WTC11 (cell line): ENCODE measurements around the gene MTCP1. TPM values are rescaled to one million over a fixed set of nuclear protein-coding genes. Genes with fewer than 3 reads are reported as not detected.

ENCODE experiments used
- ATAC-seq: fragments of 200-7000 bp; cut with Tn5 transposase; 2 replicates; pipeline ENCODE4 v1.10.0; 2021; ENCODE audit warnings: mild to moderate bottlenecking, moderate library complexity
- CTCF ChIA-PET: fragments of 300-600 bp; sonication (Branson Sonifier 250); formaldehyde crosslinking; loops from one replicate; lab custom pipeline; 2021; ENCODE audit warnings: antibody characterized with exemption; lab: Charles Lee
- POLR2A ChIA-PET: fragments of 350-600 bp; sonication (Branson Sonifier 250); formaldehyde crosslinking; loops from one replicate; lab custom pipeline; 2021; ENCODE audit warnings: antibody characterized with exemption; lab: Charles Lee
- DNase-seq: peaks from one replicate; pipeline ENCODE4 v3.0.0; 2021; ENCODE audit warnings: low spot score
- H3K27ac Mint-ChIP-seq: 2 replicates; pipeline ENCODE4 v1.8.0; 2021; ENCODE audit warnings: mixed read lengths
- H3K27me3 Mint-ChIP-seq: 2 replicates; pipeline ENCODE4 v1.8.0; 2021; ENCODE audit warnings: low read depth, mild to moderate bottlenecking, moderate library complexity, mixed read lengths
- H3K36me3 Mint-ChIP-seq: 2 replicates; pipeline ENCODE4 v1.8.0; 2021; ENCODE audit warnings: mixed read lengths
- H3K4me1 Mint-ChIP-seq: 2 replicates; pipeline ENCODE4 v1.8.0; 2022; ENCODE audit warnings: mixed read lengths
- H3K4me3 Mint-ChIP-seq: 2 replicates; pipeline ENCODE4 v1.8.0; 2021; ENCODE audit warnings: mild to moderate bottlenecking, moderate library complexity, mixed read lengths
- H3K9me3 Mint-ChIP-seq: 2 replicates; pipeline ENCODE4 v1.8.0; 2021; ENCODE audit warnings: mixed read lengths
- CBFB ChIP-seq: sonication (generic); formaldehyde crosslinking; IDR thresholded peaks from 2 replicates; pipeline ENCODE4 v1.8.1; 2022; ENCODE audit warnings: mild to moderate bottlenecking, low read depth, missing genetic modification reagents
- ELF4 ChIP-seq: sonication (generic); formaldehyde crosslinking; IDR thresholded peaks from 2 replicates; pipeline ENCODE4 v1.8.1; 2022; ENCODE audit warnings: low read depth, mild to moderate bottlenecking, moderate library complexity, missing genetic modification reagents
- FOXJ3 ChIP-seq: sonication (generic); formaldehyde crosslinking; IDR thresholded peaks from 2 replicates; pipeline ENCODE4 v1.9.0; 2021; ENCODE audit warnings: missing genetic modification reagents, mild to moderate bottlenecking, borderline replicate concordance
- FOXP1 ChIP-seq: sonication (generic); formaldehyde crosslinking; IDR thresholded peaks from 2 replicates; pipeline ENCODE4 v1.8.0; 2022; ENCODE audit warnings: missing genetic modification reagents, mild to moderate bottlenecking, moderate library complexity, borderline replicate concordance
- GABPB1 ChIP-seq: sonication (generic); formaldehyde crosslinking; IDR thresholded peaks from 2 replicates; pipeline ENCODE4 v1.8.1; 2023; ENCODE audit warnings: mild to moderate bottlenecking, missing genetic modification reagents
- IRF2 ChIP-seq: sonication (generic); formaldehyde crosslinking; IDR thresholded peaks from 2 replicates; pipeline ENCODE4 v1.8.0; 2022; ENCODE audit warnings: low read depth, missing genetic modification reagents, borderline replicate concordance
- MYBL2 ChIP-seq: sonication (generic); formaldehyde crosslinking; IDR thresholded peaks from 2 replicates; pipeline ENCODE4 v1.8.1; 2023; ENCODE audit warnings: mild to moderate bottlenecking, moderate library complexity, missing genetic modification reagents
- NFE2L1 ChIP-seq: sonication (generic); formaldehyde crosslinking; IDR thresholded peaks from 2 replicates; pipeline ENCODE4 v1.8.1; 2023; ENCODE audit warnings: missing genetic modification reagents
- NFYB ChIP-seq: sonication (generic); formaldehyde crosslinking; conservative IDR thresholded peaks from 2 replicates; pipeline ENCODE4 v1.8.0; 2022; ENCODE audit warnings: low read depth, missing genetic modification reagents
- OVOL2 ChIP-seq: fragments of 250-450 bp; sonication (Bioruptor Pico); IDR thresholded peaks from 2 replicates; pipeline ENCODE4 v1.9.0; 2021; ENCODE audit warnings: mild to moderate bottlenecking, borderline replicate concordance
- SMAD4 ChIP-seq: sonication (generic); formaldehyde crosslinking; IDR thresholded peaks from 2 replicates; pipeline ENCODE4 v1.8.0; 2022; ENCODE audit warnings: mild to moderate bottlenecking, missing genetic modification reagents
- ZNF121 ChIP-seq: sonication (generic); formaldehyde crosslinking; IDR thresholded peaks from 2 replicates; pipeline ENCODE4 v1.8.0; 2023; ENCODE audit warnings: missing genetic modification reagents
- ZNF671 ChIP-seq: fragments of 250-450 bp; sonication (Bioruptor Pico); IDR thresholded peaks from 2 replicates; pipeline ENCODE4 v1.8.0; 2021; ENCODE audit warnings: mild to moderate bottlenecking
- total RNA-seq: library from RNA; stranded (reverse); gene quantifications from 3 replicates; pipeline ENCODE4 v1.2.3, GENCODE V29; 2021
- TF ChIP-seq, protein P1 (sequence below): sonication (generic); formaldehyde crosslinking; IDR thresholded peaks from 2 replicates; pipeline ENCODE4 v1.8.0; 2023; ENCODE audit warnings: missing genetic modification reagents, mild to moderate bottlenecking, borderline replicate concordance
- TF ChIP-seq, protein P2 (sequence below): sonication (generic); formaldehyde crosslinking; IDR thresholded peaks from 2 replicates; pipeline ENCODE4 v1.8.1; 2023; ENCODE audit warnings: mild to moderate bottlenecking, moderate library complexity, missing genetic modification reagents
- TF ChIP-seq, protein P3 (sequence below): sonication (generic); formaldehyde crosslinking; IDR thresholded peaks from 2 replicates; pipeline ENCODE4 v1.8.1; 2023; ENCODE audit warnings: mild to moderate bottlenecking, missing genetic modification reagents
- TF ChIP-seq, protein P4 (sequence below): sonication (generic); formaldehyde crosslinking; IDR thresholded peaks from 2 replicates; pipeline ENCODE4 v1.8.1; 2023; ENCODE audit warnings: mild to moderate bottlenecking, missing genetic modification reagents, moderate library complexity
- TF ChIP-seq, protein P5 (sequence below): sonication (generic); formaldehyde crosslinking; IDR thresholded peaks from 2 replicates; pipeline ENCODE4 v1.8.0; 2022; ENCODE audit warnings: mild to moderate bottlenecking, missing genetic modification reagents
- TF ChIP-seq, protein P6 (sequence below): sonication (generic); formaldehyde crosslinking; IDR thresholded peaks from 2 replicates; pipeline ENCODE4 v1.8.1; 2022; ENCODE audit warnings: missing genetic modification reagents, borderline replicate concordance
- TF ChIP-seq, protein P7 (sequence below): sonication (generic); formaldehyde crosslinking; IDR thresholded peaks from 2 replicates; pipeline ENCODE4 v1.8.0; 2022; ENCODE audit warnings: mild to moderate bottlenecking, missing genetic modification reagents

Gene MTCP1
- total RNA-seq, 1 experiment from 2014 or later: 12.8 TPM

DNA sequence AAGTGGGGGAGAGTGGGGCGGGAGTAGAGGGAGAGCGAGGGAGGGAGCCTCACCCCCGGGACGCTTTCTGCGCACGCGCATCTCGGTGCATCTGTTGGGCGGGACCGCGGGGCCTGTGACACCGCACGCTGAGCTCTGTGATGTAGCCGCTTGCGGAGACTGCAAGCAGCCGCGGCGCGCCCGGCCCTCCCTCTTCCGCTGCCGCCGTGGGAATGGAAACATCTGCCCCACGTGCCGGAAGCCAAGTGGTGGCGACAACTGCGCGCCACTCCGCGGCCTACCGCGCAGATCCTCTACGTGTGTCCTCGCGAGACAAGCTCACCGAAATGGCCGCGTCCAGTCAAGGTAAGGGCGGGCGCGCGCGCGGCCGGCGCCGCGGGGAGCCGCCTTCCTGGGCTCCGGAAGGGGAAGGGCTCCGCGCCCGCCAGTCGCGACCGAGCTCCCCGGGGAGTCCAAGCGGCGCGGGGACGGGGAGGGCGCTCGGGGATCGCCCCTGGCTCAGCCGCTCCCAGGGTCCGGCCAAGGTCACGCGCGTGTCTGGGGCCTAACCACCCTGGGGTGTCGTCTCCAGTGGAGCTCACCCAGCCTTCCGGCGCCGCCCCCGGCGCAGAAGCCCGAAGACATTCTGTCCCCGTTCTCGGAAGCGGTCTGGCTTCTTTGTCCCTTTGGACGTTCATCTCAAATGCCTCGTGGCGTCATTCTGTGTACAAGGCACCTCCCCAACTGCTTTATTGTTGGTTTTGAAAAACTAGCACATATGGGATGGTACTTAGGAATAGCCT is 44.0 kb downstream of the MTCP1 start, which contains the start of gene FUNDC2 (continued):
- TF ChIP-seq, protein P1, sequence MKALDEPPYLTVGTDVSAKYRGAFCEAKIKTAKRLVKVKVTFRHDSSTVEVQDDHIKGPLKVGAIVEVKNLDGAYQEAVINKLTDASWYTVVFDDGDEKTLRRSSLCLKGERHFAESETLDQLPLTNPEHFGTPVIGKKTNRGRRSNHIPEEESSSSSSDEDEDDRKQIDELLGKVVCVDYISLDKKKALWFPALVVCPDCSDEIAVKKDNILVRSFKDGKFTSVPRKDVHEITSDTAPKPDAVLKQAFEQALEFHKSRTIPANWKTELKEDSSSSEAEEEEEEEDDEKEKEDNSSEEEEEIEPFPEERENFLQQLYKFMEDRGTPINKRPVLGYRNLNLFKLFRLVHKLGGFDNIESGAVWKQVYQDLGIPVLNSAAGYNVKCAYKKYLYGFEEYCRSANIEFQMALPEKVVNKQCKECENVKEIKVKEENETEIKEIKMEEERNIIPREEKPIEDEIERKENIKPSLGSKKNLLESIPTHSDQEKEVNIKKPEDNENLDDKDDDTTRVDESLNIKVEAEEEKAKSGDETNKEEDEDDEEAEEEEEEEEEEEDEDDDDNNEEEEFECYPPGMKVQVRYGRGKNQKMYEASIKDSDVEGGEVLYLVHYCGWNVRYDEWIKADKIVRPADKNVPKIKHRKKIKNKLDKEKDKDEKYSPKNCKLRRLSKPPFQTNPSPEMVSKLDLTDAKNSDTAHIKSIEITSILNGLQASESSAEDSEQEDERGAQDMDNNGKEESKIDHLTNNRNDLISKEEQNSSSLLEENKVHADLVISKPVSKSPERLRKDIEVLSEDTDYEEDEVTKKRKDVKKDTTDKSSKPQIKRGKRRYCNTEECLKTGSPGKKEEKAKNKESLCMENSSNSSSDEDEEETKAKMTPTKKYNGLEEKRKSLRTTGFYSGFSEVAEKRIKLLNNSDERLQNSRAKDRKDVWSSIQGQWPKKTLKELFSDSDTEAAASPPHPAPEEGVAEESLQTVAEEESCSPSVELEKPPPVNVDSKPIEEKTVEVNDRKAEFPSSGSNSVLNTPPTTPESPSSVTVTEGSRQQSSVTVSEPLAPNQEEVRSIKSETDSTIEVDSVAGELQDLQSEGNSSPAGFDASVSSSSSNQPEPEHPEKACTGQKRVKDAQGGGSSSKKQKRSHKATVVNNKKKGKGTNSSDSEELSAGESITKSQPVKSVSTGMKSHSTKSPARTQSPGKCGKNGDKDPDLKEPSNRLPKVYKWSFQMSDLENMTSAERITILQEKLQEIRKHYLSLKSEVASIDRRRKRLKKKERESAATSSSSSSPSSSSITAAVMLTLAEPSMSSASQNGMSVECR (CRISPR knock-in tag): no peak
- TF ChIP-seq, protein P2, sequence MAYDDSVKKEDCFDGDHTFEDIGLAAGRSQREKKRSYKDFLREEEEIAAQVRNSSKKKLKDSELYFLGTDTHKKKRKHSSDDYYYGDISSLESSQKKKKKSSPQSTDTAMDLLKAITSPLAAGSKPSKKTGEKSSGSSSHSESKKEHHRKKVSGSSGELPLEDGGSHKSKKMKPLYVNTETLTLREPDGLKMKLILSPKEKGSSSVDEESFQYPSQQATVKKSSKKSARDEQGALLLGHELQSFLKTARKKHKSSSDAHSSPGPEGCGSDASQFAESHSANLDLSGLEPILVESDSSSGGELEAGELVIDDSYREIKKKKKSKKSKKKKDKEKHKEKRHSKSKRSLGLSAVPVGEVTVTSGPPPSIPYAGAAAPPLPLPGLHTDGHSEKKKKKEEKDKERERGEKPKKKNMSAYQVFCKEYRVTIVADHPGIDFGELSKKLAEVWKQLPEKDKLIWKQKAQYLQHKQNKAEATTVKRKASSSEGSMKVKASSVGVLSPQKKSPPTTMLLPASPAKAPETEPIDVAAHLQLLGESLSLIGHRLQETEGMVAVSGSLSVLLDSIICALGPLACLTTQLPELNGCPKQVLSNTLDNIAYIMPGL (CRISPR knock-in tag): no peak
- TF ChIP-seq, protein P3, sequence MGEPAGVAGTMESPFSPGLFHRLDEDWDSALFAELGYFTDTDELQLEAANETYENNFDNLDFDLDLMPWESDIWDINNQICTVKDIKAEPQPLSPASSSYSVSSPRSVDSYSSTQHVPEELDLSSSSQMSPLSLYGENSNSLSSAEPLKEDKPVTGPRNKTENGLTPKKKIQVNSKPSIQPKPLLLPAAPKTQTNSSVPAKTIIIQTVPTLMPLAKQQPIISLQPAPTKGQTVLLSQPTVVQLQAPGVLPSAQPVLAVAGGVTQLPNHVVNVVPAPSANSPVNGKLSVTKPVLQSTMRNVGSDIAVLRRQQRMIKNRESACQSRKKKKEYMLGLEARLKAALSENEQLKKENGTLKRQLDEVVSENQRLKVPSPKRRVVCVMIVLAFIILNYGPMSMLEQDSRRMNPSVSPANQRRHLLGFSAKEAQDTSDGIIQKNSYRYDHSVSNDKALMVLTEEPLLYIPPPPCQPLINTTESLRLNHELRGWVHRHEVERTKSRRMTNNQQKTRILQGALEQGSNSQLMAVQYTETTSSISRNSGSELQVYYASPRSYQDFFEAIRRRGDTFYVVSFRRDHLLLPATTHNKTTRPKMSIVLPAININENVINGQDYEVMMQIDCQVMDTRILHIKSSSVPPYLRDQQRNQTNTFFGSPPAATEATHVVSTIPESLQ (CRISPR knock-in tag): no peak
- TF ChIP-seq, protein P4, sequence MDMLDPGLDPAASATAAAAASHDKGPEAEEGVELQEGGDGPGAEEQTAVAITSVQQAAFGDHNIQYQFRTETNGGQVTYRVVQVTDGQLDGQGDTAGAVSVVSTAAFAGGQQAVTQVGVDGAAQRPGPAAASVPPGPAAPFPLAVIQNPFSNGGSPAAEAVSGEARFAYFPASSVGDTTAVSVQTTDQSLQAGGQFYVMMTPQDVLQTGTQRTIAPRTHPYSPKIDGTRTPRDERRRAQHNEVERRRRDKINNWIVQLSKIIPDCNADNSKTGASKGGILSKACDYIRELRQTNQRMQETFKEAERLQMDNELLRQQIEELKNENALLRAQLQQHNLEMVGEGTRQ (CRISPR knock-in tag): peak; percentile 73
- TF ChIP-seq, protein P5, sequence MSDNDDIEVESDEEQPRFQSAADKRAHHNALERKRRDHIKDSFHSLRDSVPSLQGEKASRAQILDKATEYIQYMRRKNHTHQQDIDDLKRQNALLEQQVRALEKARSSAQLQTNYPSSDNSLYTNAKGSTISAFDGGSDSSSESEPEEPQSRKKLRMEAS (CRISPR knock-in tag): 0 out of 2 replicates have a peak, but pooled peaks have one; percentile 37
- TF ChIP-seq SMAD4 (no peak), IRF2 (CRISPR knock-in tag) (no peak), GABPB1 (CRISPR knock-in tag) (no peak), OVOL2 (CRISPR knock-in tag) (no peak), CBFB (no peak), ELF4 (peak; percentile 54; the same call in 1 of the 2 replicates), MYBL2 (CRISPR knock-in tag) (no peak), NFE2L1 (CRISPR knock-in tag) (no peak)
- TF ChIP-seq, protein P6, sequence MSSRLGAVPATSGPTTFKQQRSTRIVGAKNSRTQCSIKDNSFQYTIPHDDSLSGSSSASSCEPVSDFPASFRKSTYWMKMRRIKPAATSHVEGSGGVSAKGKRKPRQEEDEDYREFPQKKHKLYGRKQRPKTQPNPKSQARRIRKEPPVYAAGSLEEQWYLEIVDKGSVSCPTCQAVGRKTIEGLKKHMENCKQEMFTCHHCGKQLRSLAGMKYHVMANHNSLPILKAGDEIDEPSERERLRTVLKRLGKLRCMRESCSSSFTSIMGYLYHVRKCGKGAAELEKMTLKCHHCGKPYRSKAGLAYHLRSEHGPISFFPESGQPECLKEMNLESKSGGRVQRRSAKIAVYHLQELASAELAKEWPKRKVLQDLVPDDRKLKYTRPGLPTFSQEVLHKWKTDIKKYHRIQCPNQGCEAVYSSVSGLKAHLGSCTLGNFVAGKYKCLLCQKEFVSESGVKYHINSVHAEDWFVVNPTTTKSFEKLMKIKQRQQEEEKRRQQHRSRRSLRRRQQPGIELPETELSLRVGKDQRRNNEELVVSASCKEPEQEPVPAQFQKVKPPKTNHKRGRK (CRISPR knock-in tag): no peak

DNA sequence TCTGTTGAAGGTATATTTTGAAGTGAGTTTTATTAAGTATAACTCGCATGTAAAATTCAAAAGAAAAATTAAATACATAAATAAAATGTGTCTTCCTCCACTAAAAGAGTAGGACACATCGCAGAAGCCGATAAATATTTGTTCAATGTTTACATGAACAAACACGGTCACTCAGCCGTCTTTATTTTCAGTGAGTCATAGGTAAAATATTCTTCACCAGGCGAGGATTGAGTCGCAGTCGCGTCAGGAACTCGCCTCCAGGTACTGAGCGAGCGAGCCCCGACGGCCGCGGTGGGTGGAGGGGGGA is 44.6 kb downstream of the MTCP1 start:
- Mint-ChIP-seq H3K4me1 (peaks cover 13% of the 10 kb centered on the region), H3K36me3 (no peaks in the 10 kb centered on the region), H3K9me3 (no peaks in the 10 kb centered on the region), H3K27me3 (no peaks in the 10 kb centered on the region), H3K4me3 (peak overlapping the region; percentile 84), H3K27ac (no peak overlapping the region; the same call in 1 of the 2 replicates)
- TF ChIP-seq FOXJ3 (CRISPR knock-in tag) (no peak), NFYB (CRISPR knock-in tag) (no peak), FOXP1 (CRISPR knock-in tag) (no peak), ZNF121 (CRISPR knock-in tag) (no peak), ZNF671 (CRISPR knock-in tag) (no peak)
- TF ChIP-seq, protein P7, sequence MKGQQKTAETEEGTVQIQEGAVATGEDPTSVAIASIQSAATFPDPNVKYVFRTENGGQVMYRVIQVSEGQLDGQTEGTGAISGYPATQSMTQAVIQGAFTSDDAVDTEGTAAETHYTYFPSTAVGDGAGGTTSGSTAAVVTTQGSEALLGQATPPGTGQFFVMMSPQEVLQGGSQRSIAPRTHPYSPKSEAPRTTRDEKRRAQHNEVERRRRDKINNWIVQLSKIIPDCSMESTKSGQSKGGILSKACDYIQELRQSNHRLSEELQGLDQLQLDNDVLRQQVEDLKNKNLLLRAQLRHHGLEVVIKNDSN (CRISPR knock-in tag): no peak
- POLR2A ChIA-PET: interaction anchor here (0.8 kb wide), 1 partner anchor 10 kb away, joined by 4 read pairs; no protein-coding TSS in a partner anchor
- CTCF ChIA-PET: interaction anchor here (1.0 kb wide), 2 partner anchors 22 to 109 kb away, joined by 4 read pairs; no protein-coding TSS in a partner anchor
- ATAC-seq: no peak
- no peak for DNase-seq
